ENCODE measurements around the gene RRBP1.

Gene RRBP1

DNA sequence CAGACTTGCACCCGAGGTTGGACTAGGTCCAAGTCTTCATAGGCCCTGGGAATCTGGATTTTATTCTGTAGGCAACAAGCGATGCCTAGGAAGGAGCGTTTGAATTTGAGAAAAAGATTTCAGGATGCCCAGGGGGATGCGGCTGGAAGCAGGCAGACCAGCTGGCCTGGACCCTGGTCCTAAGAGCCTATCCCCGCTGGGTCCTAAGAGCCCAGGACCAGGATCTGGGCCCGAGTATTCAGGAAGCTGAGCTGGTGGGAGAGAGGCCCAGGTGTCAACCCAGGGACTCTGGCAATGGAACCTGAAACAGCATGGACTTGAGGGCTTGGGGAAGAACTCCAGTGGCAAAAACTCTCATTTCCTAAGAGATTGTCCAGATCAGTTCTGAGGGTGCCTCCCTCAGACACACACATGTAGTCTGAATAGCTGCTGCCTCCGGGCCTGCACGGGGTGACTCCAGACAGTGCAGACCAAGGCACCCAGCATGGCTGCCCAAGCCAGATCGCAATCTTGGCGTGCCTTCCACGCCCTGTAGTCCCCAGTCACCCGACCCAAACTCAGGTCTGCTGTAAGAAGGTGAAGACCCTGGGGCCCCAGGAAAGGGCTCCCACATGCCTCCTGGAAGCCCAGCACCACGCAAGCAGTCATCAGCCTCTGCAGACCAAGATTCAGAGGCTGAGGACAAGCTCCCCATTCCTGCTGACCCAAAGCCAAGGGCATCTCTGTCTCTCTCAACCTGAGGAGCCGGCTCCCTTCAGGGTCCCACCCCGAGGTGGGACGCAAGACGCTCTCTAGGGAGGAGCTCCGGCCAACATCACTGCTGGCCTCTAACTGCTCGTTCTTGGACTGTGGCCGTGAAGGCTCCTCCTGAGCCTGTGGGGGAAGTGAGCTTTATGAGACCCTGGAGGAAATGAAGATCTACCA is 34.4 kb downstream of the RRBP1 start:
- no peak for DNase-seq

GRCh38 chr20:17646961-17647301 is 35.1 kb downstream of the RRBP1 start:
- DNase-seq = peak; percentile 15

DNA sequence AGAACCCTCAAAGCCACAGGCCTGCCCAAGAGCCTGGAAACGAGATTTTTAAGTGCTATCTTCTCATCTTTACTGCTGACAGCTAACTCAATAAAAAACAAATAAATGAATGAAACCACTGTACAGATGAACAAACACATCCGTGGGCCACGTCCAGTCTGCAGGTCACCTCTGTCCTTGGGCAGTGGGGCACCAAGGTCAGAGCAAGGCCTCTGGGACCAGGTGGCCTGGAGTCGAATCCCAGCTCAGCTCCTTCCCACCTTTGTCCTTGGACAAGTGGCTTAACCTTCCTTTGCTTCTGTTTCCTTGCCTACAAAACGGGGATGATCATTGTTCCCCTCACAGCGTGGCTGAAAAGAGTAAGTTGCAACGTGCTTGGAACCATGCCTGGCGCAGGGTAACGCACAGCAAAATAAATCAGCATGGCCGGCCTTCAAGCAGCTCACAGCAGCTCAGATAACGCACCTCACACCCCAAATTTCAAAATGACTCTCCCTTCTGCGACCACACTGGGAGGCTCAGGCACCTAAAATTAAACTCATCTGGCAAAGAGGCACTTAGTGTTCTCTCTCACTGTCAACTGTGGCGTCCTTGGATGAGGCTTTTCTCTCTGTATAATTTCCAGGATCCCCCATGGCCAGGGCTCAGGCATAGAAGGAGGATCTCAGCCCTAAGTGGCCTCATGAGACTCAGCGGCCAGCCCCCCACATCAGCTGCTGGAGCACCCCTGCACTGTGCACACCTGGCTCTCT is 35.7 kb downstream of the RRBP1 start:
- peak; percentile 22 for DNase-seq

GRCh38 chr20:17645546-17646208 is 36.4 kb downstream of the RRBP1 start:
- no peak for DNase-seq

DNA sequence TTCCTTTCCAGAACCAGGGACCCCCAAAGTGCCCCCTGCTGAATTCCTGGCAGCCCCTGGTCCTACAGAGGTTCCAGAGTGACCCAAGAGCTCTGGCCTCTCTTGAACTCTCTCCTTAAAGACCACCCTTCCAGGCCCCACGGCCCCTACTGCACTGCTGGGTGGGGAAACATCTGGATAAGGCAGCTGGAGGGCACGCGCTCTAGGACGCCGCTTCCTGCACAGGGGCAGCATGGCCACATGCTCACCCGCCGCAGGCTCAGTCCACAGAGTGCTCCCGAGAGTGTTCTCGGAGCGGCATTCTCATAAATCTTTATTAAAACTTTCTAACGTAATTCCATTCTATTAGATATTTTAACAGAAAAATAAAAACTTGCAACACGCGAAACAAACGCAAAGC is 37.0 kb downstream of the RRBP1 start:
- no peak for DNase-seq

- DNase-seq = no peak
These were observed 37.6 kb downstream of the RRBP1 start for GRCh38 chr20:17644451-17644850.

- DNase-seq = no peak
These were observed 38.4 kb downstream of the RRBP1 start for GRCh38 chr20:17643531-17644188.

GRCh38 chr20:17642404-17643269 is 39.4 kb downstream of the RRBP1 start:
- DNase-seq = no peak

- DNase-seq = no peak
These were observed 40.0 kb downstream of the RRBP1 start for GRCh38 chr20:17641993-17642392.

- no peak for DNase-seq
These were observed 40.5 kb downstream of the RRBP1 start for GRCh38 chr20:17641520-17641964.

GRCh38 chr20:17640875-17641378 is 41.1 kb downstream of the RRBP1 start:
- DNase-seq = no peak

DNA sequence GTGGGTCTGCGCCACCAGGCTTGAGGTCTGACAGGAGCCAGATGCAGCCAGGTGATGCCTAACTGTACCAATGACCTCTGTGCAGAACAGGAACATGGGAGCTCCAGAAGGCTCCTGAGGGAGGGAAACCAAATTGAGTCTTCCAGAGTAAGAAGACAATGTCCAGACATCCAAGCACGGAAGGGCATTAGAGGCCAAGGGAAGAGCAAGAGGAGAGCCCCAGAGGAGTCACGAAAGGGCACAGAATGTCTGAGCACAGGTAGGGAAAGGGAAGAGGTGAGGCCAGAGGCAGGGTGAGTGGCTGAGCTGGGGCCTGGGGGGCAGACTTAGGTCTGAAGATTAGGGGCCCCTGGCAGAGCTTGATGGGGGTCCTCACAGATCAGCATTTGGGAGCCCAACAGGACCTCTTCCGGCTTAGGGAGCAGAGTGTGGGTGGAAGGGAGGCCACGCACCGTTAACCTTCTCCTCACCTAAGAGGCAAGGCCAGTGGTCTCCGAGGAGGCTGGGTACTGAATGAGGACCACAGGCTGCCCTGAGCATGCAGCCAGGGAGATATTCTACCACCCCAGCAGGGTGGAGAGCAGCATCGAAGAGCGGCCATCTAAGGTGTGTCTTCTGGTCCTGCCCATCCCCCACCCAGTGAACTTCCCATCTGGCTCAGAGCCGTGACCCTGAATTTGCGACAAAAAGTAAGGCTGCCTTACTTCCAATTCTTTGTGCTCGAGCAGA is 41.7 kb downstream of the RRBP1 start:
- DNase-seq = no peak

- no peak for DNase-seq
These were observed 43.1 kb downstream of the RRBP1 start for GRCh38 chr20:17638835-17639407.

DNA sequence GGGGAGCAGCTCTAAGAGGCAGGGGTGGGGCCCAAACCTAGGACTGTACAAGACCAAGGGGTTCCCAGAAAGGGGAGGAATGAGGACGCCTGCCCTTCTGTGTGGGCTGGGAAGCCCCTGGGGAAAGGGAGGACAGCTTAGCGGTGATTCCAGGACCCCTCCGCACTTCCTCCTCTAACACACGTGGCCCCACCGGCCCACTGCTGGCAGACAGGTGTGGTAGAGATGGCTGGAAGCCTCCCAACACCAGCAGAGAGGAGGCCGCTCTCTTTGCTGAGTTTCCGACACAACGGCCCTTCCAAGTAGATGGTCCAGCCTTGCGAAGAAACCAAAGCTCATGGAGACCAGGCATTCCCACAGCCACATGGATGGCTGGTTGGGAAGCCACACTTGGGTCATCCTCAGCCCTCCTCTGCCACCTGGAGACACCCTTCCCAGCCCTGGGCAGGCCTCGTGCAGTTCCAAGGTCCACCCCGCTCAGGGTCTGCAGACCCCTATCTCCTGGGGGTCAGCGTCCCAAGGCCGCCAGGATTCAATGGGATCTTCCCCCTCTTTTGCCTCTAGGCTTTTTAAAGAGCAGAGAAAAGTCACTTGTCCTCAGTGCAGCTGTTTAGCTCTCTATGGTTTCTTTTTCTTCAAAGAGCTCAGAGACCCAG is 43.9 kb downstream of the RRBP1 start:
- no peak for DNase-seq

GRCh38 chr20:17637413-17637780 is 44.6 kb downstream of the RRBP1 start:
- DNase-seq = no peak

GRCh38 chr20:17636523-17637412 is 45.3 kb downstream of the RRBP1 start:
- no peak for DNase-seq

DNA sequence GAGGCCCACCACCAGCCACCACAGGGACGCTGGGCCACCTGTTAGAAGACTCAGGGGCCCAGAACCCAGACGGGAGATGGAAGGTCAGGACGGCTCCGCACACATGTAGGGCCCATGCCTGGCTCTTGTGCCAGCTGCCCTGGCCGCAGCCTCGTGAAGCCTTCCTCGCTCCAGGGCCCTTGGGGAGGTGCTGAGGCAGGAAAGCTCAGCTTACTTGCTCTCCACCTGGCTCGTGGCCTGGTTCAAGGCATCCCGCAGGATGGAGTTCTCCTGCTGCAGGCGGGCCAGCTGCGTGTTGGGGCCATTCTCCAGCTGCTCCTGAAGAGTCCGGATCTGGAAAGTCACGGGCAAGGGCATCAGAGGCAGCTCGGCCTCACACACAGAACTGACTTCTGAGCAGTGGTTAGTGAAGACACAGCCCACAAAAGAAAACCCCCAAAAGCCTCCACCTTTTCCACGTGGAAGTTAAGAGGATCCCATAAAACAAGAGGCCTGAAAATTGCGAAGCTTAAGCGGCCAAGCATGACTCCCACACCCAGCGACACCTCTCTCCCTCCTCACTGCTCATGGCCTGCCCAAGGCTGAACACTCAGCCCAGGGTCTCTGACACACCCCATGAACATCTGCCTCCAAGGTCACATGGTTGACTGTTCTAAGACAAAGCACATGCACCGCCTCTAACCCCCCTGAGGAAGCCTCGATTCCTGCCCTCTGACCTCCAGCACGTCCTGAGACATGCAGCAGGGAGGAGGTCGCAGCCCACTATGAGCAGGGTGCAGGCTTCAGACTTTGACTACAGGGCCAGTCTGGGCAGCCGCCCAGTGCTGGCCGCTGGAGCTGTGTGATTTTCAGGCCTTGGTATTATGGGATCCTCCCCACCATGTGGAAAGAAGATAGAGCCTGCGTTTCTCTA is 46.5 kb downstream of the RRBP1 start:
- no peak for DNase-seq

All from NCI-H2029 treated with DMSO at 0.1 percent for 48 hours (cell line).